HEK293 (cell line): Measurements from ENCODE around the gene CEBPZ.

Source experiments
- CTCF ChIA-PET: fragments of 350-600 bp; formaldehyde crosslinking; extraction: SDS; loops from one replicate; lab custom pipeline; 2021; ENCODE audit warnings: antibody characterized with exemption; lab: Yijun Ruan, JAX
- POLR2A ChIA-PET: fragments of 300-600 bp; formaldehyde crosslinking; extraction: SDS; loops from one replicate; lab custom pipeline; 2020; ENCODE audit warnings: antibody characterized with exemption, inconsistent platforms; lab: Yijun Ruan, JAX
- H3K27ac ChIP-seq: fragments of 200-500 bp; sonication (Bioruptor generic); 2 replicates; pipeline ENCODE4 v1.5.1; 2014; ENCODE audit warnings: low read depth, low read length, control low read depth, inconsistent platforms; ENCODE audit errors: extremely low read depth
- H3K36me3 ChIP-seq, 2 experiments: fragments of 200-500 bp in 1 of 2; sonication (Bioruptor generic) in 1 of 2; 1 replicate in 1 of 2; 2 replicates in 1 of 2; pipeline ENCODE4 v1.5.1; 2014 to 2017; ENCODE audit warnings: inconsistent platforms in 2 of 2, low read length in 2 of 2; ENCODE audit not compliant: control insufficient read depth in 2 of 2, insufficient read depth in 1 of 2
- H3K4me1 ChIP-seq: fragments of 200-500 bp; sonication (Bioruptor generic); 2 replicates; pipeline ENCODE4 v1.5.1; 2014; ENCODE audit warnings: mild to moderate bottlenecking, low read length, inconsistent platforms; ENCODE audit not compliant: control insufficient read depth, insufficient read depth
- H3K4me3 ChIP-seq: 2 replicates; pipeline ENCODE4 v1.5.1; 2011; ENCODE audit warnings: low read depth, mild to moderate bottlenecking, control low read depth, low read length, moderate library complexity
- H3K9me3 ChIP-seq: fragments of 200-500 bp; sonication (Bioruptor generic); 2 replicates; pipeline ENCODE4 v1.5.1; 2014; ENCODE audit warnings: low read depth, low read length, inconsistent platforms; ENCODE audit not compliant: control insufficient read depth, insufficient read depth
- MEIS1 ChIP-seq: sonication (generic); formaldehyde crosslinking; IDR thresholded peaks from 2 replicates; pipeline ENCODE4 v1.8.1; 2022; ENCODE audit warnings: missing genetic modification reagents, mild to moderate bottlenecking, borderline replicate concordance
- SALL2 ChIP-seq: fragments of 450-650 bp; formaldehyde crosslinking; IDR thresholded peaks from 2 replicates; pipeline ENCODE4 v1.5.0; 2017; ENCODE audit warnings: missing biosample characterization, mild to moderate bottlenecking, missing genetic modification characterization, borderline replicate concordance
- SETDB1 ChIP-seq: IDR thresholded peaks from one replicate; pipeline ENCODE4 v1.6.1; 2017; ENCODE audit warnings: mild to moderate bottlenecking, low read length, moderate library complexity, mixed read lengths; ENCODE audit not compliant: insufficient read length
- SP3 ChIP-seq: fragments of 450-650 bp; formaldehyde crosslinking; IDR thresholded peaks from 2 replicates; pipeline ENCODE4 v1.5.1; 2016; ENCODE audit warnings: missing biosample characterization, missing genetic modification characterization
- TCF7L2 ChIP-seq: IDR thresholded peaks from 2 replicates; pipeline ENCODE4 v1.6.1; 2011; ENCODE audit warnings: low read depth, mild to moderate bottlenecking, inconsistent platforms, low read length, moderate library complexity, borderline replicate concordance
- ZBTB10 ChIP-seq: fragments of 450-650 bp; formaldehyde crosslinking; IDR thresholded peaks from 2 replicates; pipeline ENCODE4 v1.5.1; 2016; ENCODE audit warnings: missing biosample characterization, missing genetic modification characterization
- ZBTB48 ChIP-seq: fragments of 450-650 bp; formaldehyde crosslinking; IDR thresholded peaks from 2 replicates; pipeline ENCODE4 v1.5.1; 2016; ENCODE audit warnings: missing biosample characterization, missing genetic modification characterization
- ZBTB7A ChIP-seq: fragments of 450-650 bp; formaldehyde crosslinking; IDR thresholded peaks from 2 replicates; pipeline ENCODE4 v1.5.1; 2016; ENCODE audit warnings: low read depth, missing biosample characterization, missing genetic modification characterization
- ZFHX2 ChIP-seq: fragments of 450-650 bp; formaldehyde crosslinking; conservative IDR thresholded peaks from 2 replicates; pipeline ENCODE4 v1.5.1; 2016; ENCODE audit warnings: missing biosample characterization, missing genetic modification characterization
- ZFP69B ChIP-seq: fragments of 450-650 bp; formaldehyde crosslinking; IDR thresholded peaks from 2 replicates; pipeline ENCODE4 v1.5.1; 2016; ENCODE audit warnings: missing biosample characterization, missing genetic modification characterization
- ZIC2 ChIP-seq: fragments of 450-650 bp; formaldehyde crosslinking; IDR thresholded peaks from 2 replicates; pipeline ENCODE4 v1.5.1; 2016; ENCODE audit warnings: missing biosample characterization, missing genetic modification characterization
- ZNF155 ChIP-seq: fragments of 450-650 bp; formaldehyde crosslinking; IDR thresholded peaks from 2 replicates; pipeline ENCODE4 v1.5.1; 2016; ENCODE audit warnings: missing biosample characterization, missing genetic modification characterization
- ZNF426 ChIP-seq: fragments of 450-650 bp; formaldehyde crosslinking; IDR thresholded peaks from 2 replicates; pipeline ENCODE4 v1.5.1; 2017; ENCODE audit warnings: missing biosample characterization, missing genetic modification characterization, mild to moderate bottlenecking, inconsistent platforms, moderate library complexity
- ZNF501 ChIP-seq: fragments of 450-650 bp; formaldehyde crosslinking; IDR thresholded peaks from 2 replicates; pipeline ENCODE4 v1.5.1; 2016; ENCODE audit warnings: missing biosample characterization, missing genetic modification characterization
- ZNF645 ChIP-seq: fragments of 450-650 bp; formaldehyde crosslinking; IDR thresholded peaks from 2 replicates; pipeline ENCODE4; 2016; ENCODE audit warnings: missing biosample characterization, missing genetic modification characterization
- ZNF658 ChIP-seq: fragments of 450-650 bp; formaldehyde crosslinking; IDR thresholded peaks from 2 replicates; pipeline ENCODE4; 2016; ENCODE audit warnings: missing biosample characterization, missing genetic modification characterization
- ZNF777 ChIP-seq: fragments of 450-650 bp; formaldehyde crosslinking; IDR thresholded peaks from 2 replicates; pipeline ENCODE4 v1.5.1; 2017; ENCODE audit warnings: missing biosample characterization, missing genetic modification characterization, borderline replicate concordance
- ZNF785 ChIP-seq: fragments of 450-650 bp; formaldehyde crosslinking; IDR thresholded peaks from 2 replicates; pipeline ENCODE4 v1.5.1; 2016; ENCODE audit warnings: missing biosample characterization, missing genetic modification characterization
- ZNF792 ChIP-seq: fragments of 450-650 bp; formaldehyde crosslinking; IDR thresholded peaks from 2 replicates; pipeline ENCODE4 v1.5.1; 2016; ENCODE audit warnings: missing biosample characterization, missing genetic modification characterization
- TF ChIP-seq, protein P1 (sequence below): fragments of 450-650 bp; formaldehyde crosslinking; conservative IDR thresholded peaks from 2 replicates; pipeline ENCODE4 v1.5.1; 2016; ENCODE audit warnings: low read depth, missing biosample characterization, missing genetic modification characterization

The CEBPZ gene

DNA sequence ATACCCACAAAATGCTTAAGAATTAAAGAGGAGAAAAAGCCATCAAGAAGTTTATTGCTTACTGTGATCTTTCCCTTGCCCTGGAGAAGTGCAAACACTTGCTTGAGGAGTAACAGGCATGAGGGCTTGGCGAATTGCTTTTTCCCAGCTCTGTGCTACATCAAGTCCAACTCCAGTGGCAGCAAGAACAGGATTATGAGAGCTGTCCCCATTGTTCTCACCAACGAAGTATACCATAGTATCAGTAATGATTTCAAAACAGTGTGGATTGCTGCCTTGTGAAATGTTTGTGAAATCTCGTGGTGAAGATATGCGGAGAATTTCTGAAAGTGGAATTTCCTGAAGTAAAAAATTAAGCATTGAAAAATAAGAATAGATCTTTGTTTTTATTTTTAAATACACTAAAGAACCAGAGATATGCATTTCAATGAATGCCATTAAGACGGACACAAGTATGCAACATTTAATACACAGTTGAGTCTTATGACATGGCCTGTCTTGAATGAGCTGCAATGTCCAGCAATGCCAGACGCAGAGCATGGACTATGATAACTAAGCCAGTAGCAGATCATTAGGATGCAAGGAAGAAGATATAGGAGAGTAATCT lies 43.1 kb upstream of the CEBPZ start:
- Histone ChIP-seq H3K27ac (no peak overlapping the region), H3K4me3 (no peak overlapping the region), H3K4me1 (no peaks in the 10 kb centered on the region), H3K9me3 (no peaks in the 10 kb centered on the region), H3K36me3 (peaks cover 49 to 76% of the 10 kb centered on the region in 2 experiments)
- POLR2A ChIA-PET: no interaction called here
- CTCF ChIA-PET: interaction anchor here (0.6 kb wide), 1 partner anchor 27 kb away, joined by 4 read pairs; no protein-coding TSS in a partner anchor
- TF ChIP-seq SP3: no peak
- TF ChIP-seq ZBTB10 (tag by site-specific recombination): no peak
- TF ChIP-seq, protein P1, sequence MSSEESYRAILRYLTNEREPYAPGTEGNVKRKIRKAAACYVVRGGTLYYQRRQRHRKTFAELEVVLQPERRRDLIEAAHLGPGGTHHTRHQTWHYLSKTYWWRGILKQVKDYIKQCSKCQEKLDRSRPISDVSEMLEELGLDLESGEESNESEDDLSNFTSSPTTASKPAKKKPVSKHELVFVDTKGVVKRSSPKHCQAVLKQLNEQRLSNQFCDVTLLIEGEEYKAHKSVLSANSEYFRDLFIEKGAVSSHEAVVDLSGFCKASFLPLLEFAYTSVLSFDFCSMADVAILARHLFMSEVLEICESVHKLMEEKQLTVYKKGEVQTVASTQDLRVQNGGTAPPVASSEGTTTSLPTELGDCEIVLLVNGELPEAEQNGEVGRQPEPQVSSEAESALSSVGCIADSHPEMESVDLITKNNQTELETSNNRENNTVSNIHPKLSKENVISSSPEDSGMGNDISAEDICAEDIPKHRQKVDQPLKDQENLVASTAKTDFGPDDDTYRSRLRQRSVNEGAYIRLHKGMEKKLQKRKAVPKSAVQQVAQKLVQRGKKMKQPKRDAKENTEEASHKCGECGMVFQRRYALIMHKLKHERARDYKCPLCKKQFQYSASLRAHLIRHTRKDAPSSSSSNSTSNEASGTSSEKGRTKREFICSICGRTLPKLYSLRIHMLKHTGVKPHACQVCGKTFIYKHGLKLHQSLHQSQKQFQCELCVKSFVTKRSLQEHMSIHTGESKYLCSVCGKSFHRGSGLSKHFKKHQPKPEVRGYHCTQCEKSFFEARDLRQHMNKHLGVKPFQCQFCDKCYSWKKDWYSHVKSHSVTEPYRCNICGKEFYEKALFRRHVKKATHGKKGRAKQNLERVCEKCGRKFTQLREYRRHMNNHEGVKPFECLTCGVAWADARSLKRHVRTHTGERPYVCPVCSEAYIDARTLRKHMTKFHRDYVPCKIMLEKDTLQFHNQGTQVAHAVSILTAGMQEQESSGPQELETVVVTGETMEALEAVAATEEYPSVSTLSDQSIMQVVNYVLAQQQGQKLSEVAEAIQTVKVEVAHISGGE (tag by site-specific recombination): no peak
- no peak for TF ChIP-seq ZIC2 (tag by site-specific recombination)
- no peak for TF ChIP-seq MEIS1 (CRISPR knock-in tag)
- no peak for TF ChIP-seq SETDB1
- TF ChIP-seq ZNF155: no peak
- TF ChIP-seq ZNF777: no peak
- TF ChIP-seq ZNF785: no peak
- no peak for TF ChIP-seq ZNF501 (tag by site-specific recombination)
- no peak for TF ChIP-seq TCF7L2
- no peak for TF ChIP-seq ZNF658 (tag by site-specific recombination)
- no peak for TF ChIP-seq ZBTB48 (tag by site-specific recombination)
- no peak for TF ChIP-seq ZFHX2 (tag by site-specific recombination)
- TF ChIP-seq ZNF645 (tag by site-specific recombination): no peak
- TF ChIP-seq ZBTB7A (tag by site-specific recombination): no peak
- no peak for TF ChIP-seq ZFP69B (tag by site-specific recombination)
- TF ChIP-seq SALL2 (tag by site-specific recombination): no peak
- TF ChIP-seq ZNF792: no peak
- no peak for TF ChIP-seq ZNF426
